Upper lobe of right lung (tissue), 1 donor: ENCODE measurements around the gene GP9. TPM values are rescaled to one million over a fixed set of nuclear protein-coding genes. Genes with fewer than 3 reads are reported as not detected.

Source experiments
- ATAC-seq: fragments of 200-7000 bp; cut with Tn5 transposase; one replicate; pipeline ENCODE4 v1.9.1; 2020; ENCODE audit warnings: mild to moderate bottlenecking, moderate library complexity
- DNase-seq: peaks from one replicate; pipeline ENCODE4 v3.0.0-alpha.2; 2020
- H3K27ac ChIP-seq: fragments of 200-600 bp; one replicate; pipeline ENCODE4 v1.8.0; 2022
- H3K27me3 ChIP-seq: fragments of 200-600 bp; one replicate; pipeline ENCODE4 v1.8.0; 2022; ENCODE audit warnings: mild to moderate bottlenecking
- H3K36me3 ChIP-seq: fragments of 200-600 bp; one replicate; pipeline ENCODE4 v1.8.0; 2022
- H3K4me1 ChIP-seq: fragments of 200-600 bp; one replicate; pipeline ENCODE4 v1.8.0; 2022
- H3K4me3 ChIP-seq: fragments of 200-600 bp; one replicate; pipeline ENCODE4 v1.8.0; 2022; ENCODE audit warnings: mild to moderate bottlenecking
- H3K9me3 ChIP-seq: fragments of 200-600 bp; one replicate; pipeline ENCODE4 v1.8.0; 2022
- intact Hi-C: fragments of 100-400 bp; cut with DNase I; formaldehyde crosslinking; loops from one replicate; pipeline ENCODE4 v1.11.0; 2022
- total RNA-seq: library from RNA; stranded (reverse); fragmentation: NEBNext Ultra II Directional; extraction: Animal tissue kit (Norgen Biotek cat#: 25700); gene quantifications from one replicate; pipeline ENCODE4 v1.2.1, GENCODE V29; 2021
- TF ChIP-seq, protein P1 (sequence below): fragments of 200-600 bp; IDR thresholded peaks from one replicate; pipeline ENCODE4 v1.8.0; 2022; ENCODE audit warnings: antibody characterized with exemption
- donor health status: DM: no; HTN: yes; CAD: no; lungs with severe emphysema.

The GP9 gene
- total RNA-seq, 1 donor from 2014 or later, result 1.2 TPM

DNA sequence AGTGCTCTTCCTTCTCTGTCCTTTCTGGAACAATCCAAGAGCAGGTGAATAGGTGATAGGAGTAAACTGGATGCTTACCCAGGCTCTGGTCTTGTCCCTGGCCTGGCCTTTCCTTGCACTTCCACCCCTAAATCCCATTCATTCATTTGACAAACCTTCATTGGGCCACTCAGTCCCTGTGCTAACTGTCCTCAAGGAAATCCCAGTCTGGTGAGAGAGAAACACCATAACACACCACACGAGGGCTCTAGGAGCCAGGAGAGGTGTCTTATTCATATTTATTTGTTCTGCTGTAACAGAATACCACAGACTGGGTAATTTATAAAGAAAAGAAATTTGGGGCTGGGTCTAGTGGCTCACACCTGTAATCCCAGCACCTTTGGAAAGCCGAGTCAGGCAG is 36.7 kb upstream of the GP9 start:
- Histone ChIP-seq H3K27me3 (no peaks in the 10 kb centered on the region), H3K4me1 (peaks cover 44% of the 10 kb centered on the region), H3K4me3 (no peak overlapping the region), H3K27ac (peak overlapping the region; percentile 72), H3K36me3 (no peaks in the 10 kb centered on the region), H3K9me3 (no peaks in the 10 kb centered on the region)
- TF ChIP-seq, protein P1, sequence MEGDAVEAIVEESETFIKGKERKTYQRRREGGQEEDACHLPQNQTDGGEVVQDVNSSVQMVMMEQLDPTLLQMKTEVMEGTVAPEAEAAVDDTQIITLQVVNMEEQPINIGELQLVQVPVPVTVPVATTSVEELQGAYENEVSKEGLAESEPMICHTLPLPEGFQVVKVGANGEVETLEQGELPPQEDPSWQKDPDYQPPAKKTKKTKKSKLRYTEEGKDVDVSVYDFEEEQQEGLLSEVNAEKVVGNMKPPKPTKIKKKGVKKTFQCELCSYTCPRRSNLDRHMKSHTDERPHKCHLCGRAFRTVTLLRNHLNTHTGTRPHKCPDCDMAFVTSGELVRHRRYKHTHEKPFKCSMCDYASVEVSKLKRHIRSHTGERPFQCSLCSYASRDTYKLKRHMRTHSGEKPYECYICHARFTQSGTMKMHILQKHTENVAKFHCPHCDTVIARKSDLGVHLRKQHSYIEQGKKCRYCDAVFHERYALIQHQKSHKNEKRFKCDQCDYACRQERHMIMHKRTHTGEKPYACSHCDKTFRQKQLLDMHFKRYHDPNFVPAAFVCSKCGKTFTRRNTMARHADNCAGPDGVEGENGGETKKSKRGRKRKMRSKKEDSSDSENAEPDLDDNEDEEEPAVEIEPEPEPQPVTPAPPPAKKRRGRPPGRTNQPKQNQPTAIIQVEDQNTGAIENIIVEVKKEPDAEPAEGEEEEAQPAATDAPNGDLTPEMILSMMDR, result peak; percentile 11
- DNase-seq (no peak), ATAC-seq (no peak)
- intact Hi-C loops, result no loop called here

DNA sequence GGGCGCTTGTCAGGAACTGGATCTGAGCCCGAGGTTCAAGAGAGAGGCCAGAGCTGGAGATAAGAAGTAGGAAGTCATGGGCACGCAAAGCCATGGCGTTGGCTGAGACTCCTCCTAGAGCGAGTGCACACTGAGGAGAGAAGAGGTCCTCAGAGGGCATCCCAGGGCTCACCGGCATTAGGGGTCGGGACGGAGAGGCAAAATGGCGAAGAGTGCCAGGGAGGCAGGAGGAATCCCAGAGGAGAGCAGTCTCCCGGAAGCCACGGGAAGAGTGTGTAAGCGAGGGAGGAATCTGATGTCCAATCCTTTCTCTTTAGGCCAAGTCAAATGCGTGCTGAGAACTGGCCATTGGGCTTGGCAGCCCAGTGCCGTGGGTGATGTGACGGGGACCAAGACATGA is 35.5 kb upstream of the GP9 start:
- intact Hi-C loops, result no loop called here
- Histone ChIP-seq H3K36me3 (no peaks in the 10 kb centered on the region), H3K4me3 (no peak overlapping the region), H3K9me3 (no peaks in the 10 kb centered on the region), H3K4me1 (peaks cover 40% of the 10 kb centered on the region), H3K27me3 (no peaks in the 10 kb centered on the region), H3K27ac (peak overlapping the region; percentile 72)
- ATAC-seq (no peak), DNase-seq (no peak)
- TF ChIP-seq, protein P1, result no peak

DNA sequence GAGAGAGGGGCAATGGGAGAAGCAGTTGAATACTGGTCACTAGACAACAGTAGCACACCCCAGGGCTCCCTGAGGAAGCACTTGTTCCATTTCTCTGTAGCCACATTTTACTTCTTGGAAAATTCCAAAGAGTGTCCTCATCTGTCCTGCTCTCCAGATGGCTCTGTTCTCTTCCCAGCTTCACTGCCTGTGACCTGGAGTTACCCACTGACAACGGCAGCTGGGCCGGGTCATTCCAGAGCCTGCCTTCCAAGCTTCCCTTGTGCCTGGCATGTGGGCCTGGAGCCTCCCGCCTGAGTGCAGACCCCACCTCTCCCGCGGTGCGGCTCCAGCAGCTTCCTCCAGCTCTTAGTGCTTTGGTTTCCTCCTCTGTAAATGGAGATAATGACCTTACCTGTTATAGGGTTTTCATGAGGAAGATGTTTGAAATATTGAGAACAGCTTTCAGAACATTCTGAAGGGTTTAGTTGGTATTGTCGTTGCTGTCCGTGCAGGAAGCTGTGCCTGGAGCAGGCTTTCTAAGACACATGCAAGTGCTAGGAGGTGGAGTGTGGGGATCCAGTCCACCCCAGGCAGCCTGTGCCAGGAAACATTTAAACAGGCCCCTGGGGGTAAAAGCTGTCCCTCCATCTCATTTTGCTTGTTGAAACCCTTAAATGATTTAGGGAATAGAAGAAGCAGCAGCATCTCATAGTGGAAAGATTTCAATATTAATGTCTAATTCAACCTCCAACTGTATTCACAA is 34.7 kb upstream of the GP9 start:
- no peaks in the 10 kb centered on the region for H3K9me3 ChIP-seq
- H3K27me3 ChIP-seq, result no peaks in the 10 kb centered on the region
- DNase-seq, result peak; percentile 68
- no peaks in the 10 kb centered on the region for H3K36me3 ChIP-seq
- peak overlapping the region; percentile 72 for H3K27ac ChIP-seq
- peak; percentile 11 for ATAC-seq
- intact Hi-C loops, result no loop called here
- TF ChIP-seq, protein P1, result no peak
- H3K4me3 ChIP-seq, result no peak overlapping the region
- peaks cover 40% of the 10 kb centered on the region for H3K4me1 ChIP-seq

DNA sequence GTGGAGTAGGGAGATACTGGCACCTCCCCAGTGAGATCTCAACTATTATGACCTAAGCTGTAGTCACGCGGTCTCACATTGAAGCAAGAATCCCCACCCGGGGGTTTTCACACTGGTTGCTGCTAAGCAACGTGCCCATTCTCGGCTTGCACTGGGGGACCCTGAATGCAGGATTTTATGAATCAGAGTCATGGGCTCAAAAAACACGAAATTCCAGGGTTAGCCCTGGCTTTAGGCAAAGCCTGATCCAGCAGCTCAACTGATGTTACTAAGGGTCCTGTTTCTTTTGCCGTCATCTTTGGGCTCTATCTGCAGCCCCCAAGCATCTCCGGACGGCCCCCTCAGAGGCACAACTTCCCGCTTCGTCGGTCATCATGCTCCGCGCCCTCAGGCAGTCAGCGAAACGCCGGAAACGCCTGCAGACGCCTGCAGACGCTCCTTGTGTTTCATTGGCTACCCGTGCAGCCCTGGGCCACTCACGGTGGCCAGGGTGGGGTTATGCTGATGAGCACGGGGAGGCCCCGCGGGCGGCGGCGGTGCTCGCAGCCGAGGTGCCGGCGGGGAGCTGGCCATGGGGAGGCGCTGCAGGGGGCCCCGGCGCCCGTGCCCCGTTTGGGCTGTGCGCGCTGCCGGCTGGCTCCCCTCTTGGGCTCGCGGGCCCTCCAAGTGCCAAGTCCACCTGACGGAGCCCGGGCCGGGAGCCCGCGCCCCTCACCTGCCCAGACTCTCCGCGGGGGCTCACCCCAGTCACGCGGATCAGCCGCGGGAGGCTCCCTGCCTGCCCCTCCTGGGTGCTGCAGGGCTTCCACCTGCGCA is 33.6 kb upstream of the GP9 start:
- intact Hi-C loops, result no loop called here
- ATAC-seq (peak; percentile 98), DNase-seq (peak; percentile 93)
- H3K9me3 ChIP-seq, result no peaks in the 10 kb centered on the region
- TF ChIP-seq, protein P1, result peak; percentile 71
- H3K4me1 ChIP-seq, result peaks cover 37% of the 10 kb centered on the region
- peak overlapping the region; percentile 51 for H3K4me3 ChIP-seq
- H3K36me3 ChIP-seq, result no peaks in the 10 kb centered on the region
- no peaks in the 10 kb centered on the region for H3K27me3 ChIP-seq
- peak overlapping the region; percentile 63 for H3K27ac ChIP-seq

DNA sequence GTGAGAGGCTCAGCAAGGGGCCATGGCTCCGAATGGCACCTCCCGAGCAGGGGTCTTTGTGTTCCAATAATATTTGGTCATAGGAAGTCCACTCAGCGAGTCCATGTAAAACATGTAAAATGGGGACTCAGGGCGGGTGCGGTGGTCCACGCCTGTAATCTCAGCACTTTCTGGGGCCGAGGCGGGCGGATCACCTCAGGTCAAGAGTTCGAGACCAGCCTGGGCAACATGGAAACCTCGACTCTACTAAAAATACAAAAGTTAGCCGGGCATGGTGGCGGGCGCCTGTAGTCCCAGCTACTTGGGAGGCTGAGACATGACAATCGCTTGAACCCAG is 33.1 kb upstream of the GP9 start:
- Histone ChIP-seq H3K9me3 (no peaks in the 10 kb centered on the region), H3K4me3 (peak overlapping the region; percentile 51), H3K36me3 (no peaks in the 10 kb centered on the region), H3K27me3 (no peaks in the 10 kb centered on the region), H3K27ac (peak overlapping the region; percentile 63), H3K4me1 (peaks cover 33% of the 10 kb centered on the region)
- no peak for DNase-seq
- no peak for ATAC-seq
- TF ChIP-seq, protein P1, result no peak
- intact Hi-C loops, result no loop called here
